ENCODE results near the gene NUMB. TPM values are rescaled to one million over a fixed set of nuclear protein-coding genes. Genes with fewer than 3 reads are reported as not detected.

NUMB gene
- total RNA-seq, 1 experiment from 2014 or later: 42.0 TPM

- no peaks in the 10 kb centered on the region; the same call in 1 of the 2 replicates for H3K36me3 Mint-ChIP-seq
- TF ChIP-seq MXD4 (CRISPR knock-in tag; IDR thresholded peaks at IDR 0.05; ENCODE audit: borderline replicate concordance) (no peak), JAZF1 (CRISPR knock-in tag; IDR thresholded peaks at IDR 0.05) (no peak), ZNF425 (CRISPR knock-in tag; conservative IDR thresholded peaks at IDR 0.05) (no peak), ZBTB21 (CRISPR knock-in tag; IDR thresholded peaks at IDR 0.05; ENCODE audit: borderline replicate concordance) (no peak), SMAD4 (CRISPR knock-in tag; IDR thresholded peaks at IDR 0.05) (no peak), ATF1 (CRISPR knock-in tag; IDR thresholded peaks at IDR 0.05) (no peak), EMX1 (CRISPR knock-in tag; IDR thresholded peaks at IDR 0.05) (no peak), NFYB (CRISPR knock-in tag; conservative IDR thresholded peaks at IDR 0.05; ENCODE audit: low read depth) (no peak), PRDM15 (CRISPR knock-in tag; IDR thresholded peaks at IDR 0.05) (no peak), USF1 (CRISPR knock-in tag; IDR thresholded peaks at IDR 0.05) (no peak), OVOL2 (CRISPR knock-in tag; IDR thresholded peaks at IDR 0.05; ENCODE audit: borderline replicate concordance) (no peak), GABPB1 (CRISPR knock-in tag; IDR thresholded peaks at IDR 0.05) (no peak), ZBTB43 (CRISPR knock-in tag; IDR thresholded peaks at IDR 0.05) (no peak), MAX (CRISPR knock-in tag; IDR thresholded peaks at IDR 0.05) (no peak), ZNF317 (CRISPR knock-in tag; IDR thresholded peaks at IDR 0.05; ENCODE audit: borderline replicate concordance, low read depth) (no peak), ETV6 (CRISPR knock-in tag; IDR thresholded peaks at IDR 0.05) (no peak)
- no peak overlapping the region for H3K27ac Mint-ChIP-seq
- no peak for DNase-seq (ENCODE audit: low spot score)
- H3K4me1 Mint-ChIP-seq: peaks cover 2% of the 10 kb centered on the region
- ATAC-seq: no peak
- H3K4me3 Mint-ChIP-seq: no peak overlapping the region
- H3K9me3 Mint-ChIP-seq: no peaks in the 10 kb centered on the region
- POLR2A ChIA-PET: no interaction called here
- CTCF ChIA-PET: no interaction called here
- H3K27me3 Mint-ChIP-seq (ENCODE audit: low read depth): no peaks in the 10 kb centered on the region
These were observed 190.9 kb downstream of the NUMB start for GRCh38 chr14:73267474-73267873.

GRCh38 chr14:73266317-73266716, 192.0 kb downstream of the NUMB start:
- CTCF ChIA-PET: interaction anchor here (1.2 to 1.5 kb wide), 2 partner anchors 29 to 367 kb away, joined by 3 to 6 read pairs; no protein-coding TSS in a partner anchor
- ATAC-seq (no peak), DNase-seq (ENCODE audit: low spot score) (no peak)
- H3K9me3 Mint-ChIP-seq: no peaks in the 10 kb centered on the region
- H3K36me3 Mint-ChIP-seq: no peaks in the 10 kb centered on the region
- no peak overlapping the region for H3K4me3 Mint-ChIP-seq
- no peaks in the 10 kb centered on the region for H3K27me3 Mint-ChIP-seq (ENCODE audit: low read depth)
- POLR2A ChIA-PET: no interaction called here
- TF ChIP-seq ATF2 (CRISPR knock-in tag; IDR thresholded peaks at IDR 0.05; ENCODE audit: borderline replicate concordance, low read depth) (no peak), IRF1 (CRISPR knock-in tag; IDR thresholded peaks at IDR 0.05) (no peak), TEAD4 (CRISPR knock-in tag; IDR thresholded peaks at IDR 0.05) (no peak), STAT6 (CRISPR knock-in tag; conservative IDR thresholded peaks at IDR 0.05; ENCODE audit: low read depth) (no peak), ZNF416 (CRISPR knock-in tag; IDR thresholded peaks at IDR 0.05) (no peak)
- H3K27ac Mint-ChIP-seq: no peak overlapping the region
- H3K4me1 Mint-ChIP-seq: peaks cover 2% of the 10 kb centered on the region

All from WTC11 (cell line).